ENCODE data around the gene CDK19.
A peak's percentile ranks its signal among the peaks of the same experiment; 100 is the strongest.
"Not testable (repeated sequence)": the region's sequence is repeated elsewhere in the genome, so short reads cannot be mapped to it uniquely, and the experiment has no call there.

The CDK19 gene

GRCh38 chr6:110755411-110755834 lies 59.8 kb downstream of the CDK19 start:
- DNase-seq, result no peak

- not testable (repeated sequence) for DNase-seq
Measured at GRCh38 chr6:110753936-110754668, 61.2 kb downstream of the CDK19 start.

- no peak for DNase-seq
Measured at GRCh38 chr6:110748453-110748852, 66.8 kb downstream of the CDK19 start.

GRCh38 chr6:110746680-110747079 lies 68.6 kb downstream of the CDK19 start:
- DNase-seq, result no peak

GRCh38 chr6:110744991-110745390 lies 70.3 kb downstream of the CDK19 start:
- no peak for DNase-seq

- not testable (repeated sequence) for DNase-seq
Measured at GRCh38 chr6:110742552-110742951, 72.7 kb downstream of the CDK19 start.

GRCh38 chr6:110741517-110741916 lies 73.8 kb downstream of the CDK19 start:
- DNase-seq, result no peak

GRCh38 chr6:110738899-110739365 lies 76.3 kb downstream of the CDK19 start:
- peak in 1 of 2 experiments; percentile 17 for DNase-seq

- DNase-seq, result no peak
Measured at GRCh38 chr6:110735666-110736065, 79.6 kb downstream of the CDK19 start.

GRCh38 chr6:110731898-110732297 lies 83.4 kb downstream of the CDK19 start:
- peak in 1 of 2 experiments; percentile 72 for DNase-seq

- DNase-seq, result peak; percentile 83 to 86
Measured at GRCh38 chr6:110731196-110731595, 84.1 kb downstream of the CDK19 start.

GRCh38 chr6:110728501-110728900 lies 86.8 kb downstream of the CDK19 start:
- DNase-seq, result no peak

GRCh38 chr6:110723017-110723416 lies 92.3 kb downstream of the CDK19 start:
- DNase-seq, result no peak

GRCh38 chr6:110720066-110720465 lies 95.2 kb downstream of the CDK19 start:
- DNase-seq, result no peak

- not testable (repeated sequence) for DNase-seq
Measured at GRCh38 chr6:110719601-110720000, 95.7 kb downstream of the CDK19 start.

- no peak for DNase-seq
Measured at GRCh38 chr6:110714143-110714542, 101.1 kb downstream of the CDK19 start.

- DNase-seq, result no peak
Measured at GRCh38 chr6:110712238-110712637, 103.0 kb downstream of the CDK19 start.

GRCh38 chr6:110710115-110710514 lies 105.2 kb downstream of the CDK19 start:
- no peak for DNase-seq

- no peak for DNase-seq
Measured at GRCh38 chr6:110708295-110708950, 106.8 kb downstream of the CDK19 start.

GRCh38 chr6:110705543-110705942 lies 109.7 kb downstream of the CDK19 start:
- DNase-seq, result no peak

GRCh38 chr6:110703906-110704594 lies 111.2 kb downstream of the CDK19 start:
- DNase-seq, result no peak

GRCh38 chr6:110703010-110703905 lies 112.0 kb downstream of the CDK19 start:
- DNase-seq, result no peak

GRCh38 chr6:110699780-110700179 lies 115.5 kb downstream of the CDK19 start:
- DNase-seq, result no peak
